Loucy (cell line): ENCODE measurements around the gene DDX20.

Experiments
- CTCF ChIP-seq: fragments of 200-600 bp; sonication (generic); conservative IDR thresholded peaks from 2 replicates; pipeline ENCODE4 v1.5.1; 2014; ENCODE audit warnings: mild to moderate bottlenecking, antibody characterized with exemption, low read length
- EZH2phosphoT487 ChIP-seq: fragments of 200-600 bp; IDR thresholded peaks from 2 replicates; pipeline ENCODE4 v1.6.1; 2018; ENCODE audit warnings: antibody characterized with exemption, mild to moderate bottlenecking, moderate library complexity, borderline replicate concordance

GRCh38 chr1:111802110-111802509 is 46.4 kb downstream of the DDX20 start:
- no peak for TF ChIP-seq CTCF
- TF ChIP-seq EZH2phosphoT487: no peak
